Fibroblast of the conjunctiva (primary cell): Measurements from ENCODE around the gene METTL14.

ENCODE experiments used
- DNase-seq: peaks from one replicate; pipeline ENCODE4 v3.0.0-alpha.2; 2010; ENCODE audit warnings: low read depth

The METTL14 gene

GRCh38 chr4:118759481-118759880 lies 74.3 kb downstream of the METTL14 start:
- DNase-seq: no peak

- no peak for DNase-seq
Measured at GRCh38 chr4:118760092-118760491, 74.9 kb downstream of the METTL14 start.

DNA sequence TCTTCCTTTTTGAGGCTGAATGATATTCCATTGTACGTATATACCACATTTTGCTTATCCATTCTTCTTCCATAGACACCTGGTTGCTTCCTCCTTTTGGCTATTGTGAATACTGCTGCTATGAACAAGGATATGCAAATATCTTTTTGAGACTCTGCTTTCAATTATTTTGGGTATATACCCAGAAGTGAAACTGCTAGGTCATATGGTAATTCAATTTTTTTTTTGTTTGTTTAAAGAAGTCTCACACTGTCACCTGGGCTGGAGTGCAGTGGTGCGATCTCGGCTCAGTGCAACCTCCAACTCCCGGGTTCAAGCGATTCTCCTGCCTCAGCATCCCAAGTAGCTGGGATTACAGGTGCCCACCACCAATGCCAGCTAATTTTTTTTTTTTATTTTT lies 75.3 kb downstream of the METTL14 start:
- no peak for DNase-seq

DNA sequence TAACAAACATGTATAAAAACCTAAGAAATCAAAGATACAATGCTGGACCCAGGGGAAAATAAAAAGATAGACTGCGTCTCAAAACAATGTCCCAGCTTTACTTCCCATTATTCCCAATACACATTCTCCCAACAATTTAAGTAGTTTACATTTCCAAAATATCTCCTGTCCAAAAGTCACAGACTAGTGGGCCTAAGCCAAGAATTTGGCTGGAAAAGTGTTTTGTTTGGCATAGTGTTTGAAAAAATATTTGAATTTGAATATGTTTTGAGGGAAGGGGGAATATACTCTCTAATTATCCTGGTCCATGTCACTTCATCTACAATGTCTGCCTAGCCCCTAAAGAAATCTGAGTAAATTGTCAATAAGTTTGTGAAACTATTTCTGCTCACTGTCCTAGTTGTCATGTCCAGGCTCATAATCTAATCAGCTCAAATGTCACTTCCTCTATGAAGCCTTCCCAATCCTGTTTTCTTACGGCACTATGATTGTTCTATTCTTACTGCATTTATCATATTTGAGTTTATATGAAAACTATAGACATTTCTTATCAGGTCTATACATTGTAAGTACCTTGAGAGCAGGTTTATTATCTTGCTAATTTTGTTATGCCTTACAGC lies 76.3 kb downstream of the METTL14 start:
- no peak for DNase-seq

DNA sequence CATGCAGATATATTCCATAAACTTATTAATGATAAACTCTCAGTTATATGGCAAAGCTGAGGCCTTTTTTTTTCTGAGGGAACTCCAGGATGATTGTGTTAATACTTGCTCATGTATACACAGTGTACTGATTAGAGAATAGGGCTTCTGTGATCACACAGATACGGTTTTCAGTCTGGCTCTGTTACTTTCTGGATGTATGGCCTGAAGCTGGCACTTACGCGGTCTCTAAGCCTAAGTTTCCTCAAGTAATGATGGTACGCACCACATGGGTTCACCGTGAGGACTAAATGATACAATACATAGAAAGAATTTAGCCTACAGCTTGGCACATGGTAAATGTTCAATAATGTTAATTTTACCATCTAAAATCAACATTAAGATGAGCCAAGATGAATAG lies 77.0 kb downstream of the METTL14 start:
- no peak for DNase-seq

DNA sequence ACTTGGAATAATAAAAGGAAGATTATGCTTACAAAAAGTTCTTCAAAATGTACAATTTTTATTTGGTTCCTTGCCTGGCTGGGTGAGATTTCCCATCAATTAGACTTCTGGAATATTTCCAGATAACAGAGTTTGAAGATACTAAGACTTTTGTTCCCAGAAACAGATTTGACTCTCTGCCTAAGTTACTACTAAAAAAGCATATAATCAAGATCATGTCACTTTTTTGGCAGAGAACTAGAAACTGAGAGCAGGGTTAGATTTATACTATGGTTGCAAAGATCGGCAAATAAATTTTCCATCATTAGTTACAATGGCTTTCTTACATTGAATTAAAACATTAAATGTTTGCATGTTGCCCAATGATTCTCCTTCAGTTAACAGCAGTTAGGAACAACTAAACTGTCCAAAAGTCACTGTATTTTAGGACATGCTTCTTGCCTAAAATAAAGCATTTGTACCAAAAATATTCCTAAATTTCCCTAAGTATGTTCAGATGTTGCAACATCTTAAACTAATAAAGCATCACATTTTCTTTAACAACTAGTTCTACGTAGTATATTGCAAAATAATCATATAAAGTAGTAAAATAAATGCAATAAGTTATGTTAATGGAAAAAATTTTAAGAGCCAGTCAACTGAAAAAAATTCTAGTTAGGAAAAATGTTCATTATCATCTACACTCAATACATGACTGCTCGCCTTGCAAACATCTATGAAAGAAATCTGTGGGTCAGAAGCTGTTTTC lies 77.7 kb downstream of the METTL14 start:
- DNase-seq: no peak
